Thoracic aorta (tissue), 2 donors: Measurements from ENCODE around the gene LRP6. TPM values are rescaled to one million over a fixed set of nuclear protein-coding genes. Genes with fewer than 3 reads are reported as not detected.

Source experiments
- ATAC-seq: fragments of 150-250 bp; one replicate; pipeline ENCODE4 v1.8.0; 2017; ENCODE audit warnings: low read depth; ENCODE audit not compliant: insufficient number of reproducible peaks, low FRiP score
- DNase-seq: peaks from one replicate; pipeline ENCODE4 v3.0.0-alpha.2; 2020; ENCODE audit warnings: low spot score
- H3K27ac ChIP-seq, 2 donors: fragments of 200-600 bp; sonication (generic); 1 replicate in 1 of 2; 2 replicates in 1 of 2; pipeline ENCODE4 v1.5.1; 2016; ENCODE audit warnings: mild to moderate bottlenecking in 2 of 2, moderate library complexity in 2 of 2
- H3K27me3 ChIP-seq: fragments of 200-600 bp; sonication (generic); replicated peaks from 2 replicates; pipeline ENCODE4 v1.6.0; 2016; ENCODE audit warnings: mild to moderate bottlenecking; ENCODE audit not compliant: insufficient read depth
- H3K36me3 ChIP-seq: fragments of 200-600 bp; sonication (generic); one replicate; pipeline ENCODE4 v1.5.1; 2016
- H3K4me1 ChIP-seq, 2 donors: fragments of 200-600 bp; sonication (generic); 1 replicate in 1 of 2; 2 replicates in 1 of 2; pipeline versions ENCODE4 v1.5.1 to v1.6.0; 2016; ENCODE audit warnings: low read depth in 2 of 2, mild to moderate bottlenecking in 1 of 2; ENCODE audit not compliant: control insufficient read depth in 1 of 2
- H3K4me3 ChIP-seq: fragments of 200-600 bp; sonication (generic); 2 replicates; pipeline ENCODE4 v1.5.1; 2016; ENCODE audit warnings: mild to moderate bottlenecking
- H3K9me3 ChIP-seq: fragments of 200-600 bp; sonication (generic); 2 replicates; pipeline ENCODE4 v1.5.1; 2016
- CTCF ChIP-seq: fragments of 200-600 bp; sonication (generic); IDR thresholded peaks from one replicate; pipeline ENCODE4 v1.5.1; 2019; ENCODE audit warnings: antibody characterized with exemption
- total RNA-seq, 2 donors: library from RNA; depleted of rRNA; stranded (reverse); fragments of >200 nt; gene quantifications; one replicate each; pipeline versions ENCODE4 v1.1.0 to v1.2.3, GENCODE V29; 2016

LRP6 gene
- total RNA-seq, 2 donors from 2014 or later = 39.9 to 41.5 TPM

GRCh38 chr12:12238605-12239004, 28.2 kb downstream of the LRP6 start:
- Histone ChIP-seq H3K27me3 (no peaks in the 10 kb centered on the region), H3K36me3 (no peaks in the 10 kb centered on the region), H3K27ac (no peak overlapping the region), H3K4me3 (no peak overlapping the region), H3K9me3 (no peaks in the 10 kb centered on the region), H3K4me1 (peaks cover 12 to 45% of the 10 kb centered on the region in 2 donors)
- DNase-seq (no peak), ATAC-seq (no peak)
- TF ChIP-seq CTCF = no peak

GRCh38 chr12:12236896-12237295, 29.9 kb downstream of the LRP6 start:
- ATAC-seq (no peak), DNase-seq (no peak)
- no peaks in the 10 kb centered on the region for H3K36me3 ChIP-seq
- TF ChIP-seq CTCF = no peak
- H3K27ac ChIP-seq = no peak overlapping the region
- no peaks in the 10 kb centered on the region for H3K9me3 ChIP-seq
- peaks cover 9 to 32% of the 10 kb centered on the region in 2 donors for H3K4me1 ChIP-seq
- no peaks in the 10 kb centered on the region for H3K27me3 ChIP-seq
- H3K4me3 ChIP-seq = no peak overlapping the region

GRCh38 chr12:12230275-12230674, 36.6 kb downstream of the LRP6 start:
- no peak for DNase-seq
- H3K27ac ChIP-seq = no peak overlapping the region
- H3K36me3 ChIP-seq = no peaks in the 10 kb centered on the region
- no peak for TF ChIP-seq CTCF
- peaks cover 7 to 18% of the 10 kb centered on the region in 2 donors for H3K4me1 ChIP-seq
- H3K9me3 ChIP-seq = no peaks in the 10 kb centered on the region
- ATAC-seq = no peak
- H3K27me3 ChIP-seq = no peaks in the 10 kb centered on the region
- no peak overlapping the region for H3K4me3 ChIP-seq

- ATAC-seq (no peak), DNase-seq (no peak)
- H3K4me3 ChIP-seq = no peak overlapping the region
- peaks cover 7 to 18% of the 10 kb centered on the region in 2 donors for H3K4me1 ChIP-seq
- H3K36me3 ChIP-seq = no peaks in the 10 kb centered on the region
- no peak overlapping the region for H3K27ac ChIP-seq
- no peaks in the 10 kb centered on the region for H3K27me3 ChIP-seq
- H3K9me3 ChIP-seq = no peaks in the 10 kb centered on the region
- no peak for TF ChIP-seq CTCF
These were observed 37.2 kb downstream of the LRP6 start for GRCh38 chr12:12229556-12230092.

- no peak overlapping the region for H3K4me3 ChIP-seq
- no peak for ATAC-seq
- H3K4me1 ChIP-seq = peaks cover 10 to 18% of the 10 kb centered on the region in 2 donors
These were observed 38.4 kb downstream of the LRP6 start for GRCh38 chr12:12228402-12228801.

More at GRCh38 chr12:12228402-12228801, 38.4 kb downstream of the LRP6 start:
- no peaks in the 10 kb centered on the region for H3K36me3 ChIP-seq
- H3K9me3 ChIP-seq = no peaks in the 10 kb centered on the region
- H3K27me3 ChIP-seq = no peaks in the 10 kb centered on the region
- TF ChIP-seq CTCF = no peak
- no peak for DNase-seq
- no peak overlapping the region for H3K27ac ChIP-seq
